Activated CD4-positive, alpha-beta T cell treated with anti-CD3 and anti-CD28 coated beads for 36 hours (primary cell): ENCODE measurements around the gene KPNB1. TPM values are rescaled to one million over a fixed set of nuclear protein-coding genes. Genes with fewer than 3 reads are reported as not detected.

Experiments used
- ATAC-seq: fragments of 200-7000 bp; cut with Tn5 transposase; one replicate; pipeline ENCODE4 v1.10.0; 2021; ENCODE audit warnings: mild to moderate bottlenecking, moderate library complexity
- CTCF ChIA-PET: fragments of 350-600 bp; sonication (Branson Sonifier 250); formaldehyde crosslinking; loops from one replicate; lab custom pipeline; 2021; ENCODE audit warnings: antibody characterized with exemption; lab: Charles Lee
- POLR2A ChIA-PET: fragments of 350-600 bp; sonication (Branson Sonifier 250); formaldehyde crosslinking; loops from one replicate; lab custom pipeline; 2021; ENCODE audit warnings: antibody characterized with exemption, inconsistent platforms; lab: Charles Lee
- DNase-seq: peaks from one replicate; pipeline ENCODE4 v3.0.0-alpha.2; 2020
- H3K27ac Mint-ChIP-seq: one replicate; pipeline ENCODE4 v1.8.0; 2021; ENCODE audit warnings: mixed read lengths
- H3K27me3 Mint-ChIP-seq: one replicate; pipeline ENCODE4 v1.8.0; 2021; ENCODE audit warnings: mixed read lengths
- H3K36me3 Mint-ChIP-seq: one replicate; pipeline ENCODE4 v1.8.0; 2021; ENCODE audit warnings: low read depth, mixed read lengths
- H3K4me1 Mint-ChIP-seq: one replicate; pipeline ENCODE4 v1.8.0; 2021; ENCODE audit warnings: mixed read lengths
- H3K4me3 Mint-ChIP-seq: one replicate; pipeline ENCODE4 v1.8.0; 2021; ENCODE audit warnings: mild to moderate bottlenecking, moderate library complexity, mixed read lengths
- H3K9me3 Mint-ChIP-seq: one replicate; pipeline ENCODE4 v1.8.0; 2021; ENCODE audit warnings: low read depth, mixed read lengths
- intact Hi-C, 2 experiments: fragments of 100-400 bp; cut with DNase I in 1 of 2; cut with micrococcal nuclease in 1 of 2; formaldehyde crosslinking; loops; one replicate each; pipeline versions ENCODE4 v1.14.2 to v1.15.1; 2022 to 2024; cut with DNase I, micrococcal nuclease
- total RNA-seq, 2 experiments: library from RNA; stranded (reverse); gene quantifications; one replicate each; pipeline ENCODE4 v1.2.3, GENCODE V29; 2021

KPNB1 gene
- total RNA-seq, 2 experiments from 2014 or later = 640 to 656 TPM

DNA sequence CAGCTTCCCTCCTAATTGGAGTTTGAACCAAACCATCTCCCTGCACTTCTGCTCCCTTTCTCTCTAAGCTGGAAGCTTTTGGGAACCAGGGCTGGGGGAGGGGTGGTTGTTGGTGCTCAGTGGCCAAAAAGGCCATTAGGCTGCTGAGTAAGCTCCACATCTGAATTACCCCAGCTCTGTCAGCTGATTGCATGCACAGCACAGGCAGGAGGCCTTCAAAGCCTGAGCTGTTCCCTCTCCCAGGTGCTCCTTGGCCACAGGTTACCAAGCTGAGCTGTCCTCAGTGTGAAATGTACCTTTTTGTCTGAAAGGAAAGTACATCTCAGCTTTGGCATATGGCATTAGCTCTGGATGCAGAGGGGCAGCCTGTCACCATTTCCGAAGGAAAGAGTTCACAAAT, 38.0 kb downstream of the KPNB1 start:
- peak; percentile 18 for ATAC-seq
- intact Hi-C loops = no loop called here
- DNase-seq = no peak
- Mint-ChIP-seq H3K27me3 (no peaks in the 10 kb centered on the region), H3K27ac (no peak overlapping the region), H3K4me3 (no peak overlapping the region), H3K36me3 (peaks cover 37% of the 10 kb centered on the region), H3K4me1 (peaks cover 27% of the 10 kb centered on the region), H3K9me3 (no peaks in the 10 kb centered on the region)
- POLR2A ChIA-PET = interaction anchor here (0.8 to 2.1 kb wide), 4 partner anchors 9 to 17 kb away, joined by 3 to 8 read pairs (median 5); no protein-coding TSS in a partner anchor
- CTCF ChIA-PET = interaction anchor here (0.7 to 3.9 kb wide), 8 partner anchors 9 to 136 kb away, joined by 3 to 17 read pairs (median 4); no protein-coding TSS in a partner anchor

DNA sequence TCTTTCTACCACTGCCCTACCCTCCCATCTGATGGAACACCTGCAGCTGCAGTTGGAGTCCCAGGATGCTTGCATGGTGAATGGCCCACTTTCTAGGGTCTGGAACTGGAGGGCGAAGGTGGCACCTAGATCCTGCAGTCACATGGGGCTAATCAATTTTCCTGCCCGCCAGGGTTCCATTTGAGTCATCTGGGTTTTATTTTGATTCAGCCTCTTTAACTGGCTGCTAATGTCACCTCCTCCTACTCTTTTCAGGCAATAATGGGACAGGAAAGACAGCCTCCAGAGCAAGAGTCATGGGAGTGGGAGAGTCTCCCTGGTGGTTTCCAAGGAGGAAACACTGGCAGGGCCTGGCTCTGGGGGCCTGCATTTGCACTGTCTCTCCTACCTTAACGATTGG, 40.4 kb downstream of the KPNB1 start:
- POLR2A ChIA-PET = interaction anchor here (0.7 kb wide), 1 partner anchor 23 kb away, joined by 3 read pairs; no protein-coding TSS in a partner anchor
- Mint-ChIP-seq H3K27me3 (no peaks in the 10 kb centered on the region), H3K4me3 (no peak overlapping the region), H3K36me3 (peaks cover 20% of the 10 kb centered on the region), H3K4me1 (peaks cover 33% of the 10 kb centered on the region), H3K9me3 (no peaks in the 10 kb centered on the region), H3K27ac (no peak overlapping the region)
- no peak for DNase-seq
- peak; percentile 5 for ATAC-seq
- intact Hi-C loops = no loop called here
- CTCF ChIA-PET = interaction anchor here (1.1 to 3.9 kb wide), 2 partner anchors 7 to 9 kb away, joined by 5 to 17 read pairs; no protein-coding TSS in a partner anchor

DNA sequence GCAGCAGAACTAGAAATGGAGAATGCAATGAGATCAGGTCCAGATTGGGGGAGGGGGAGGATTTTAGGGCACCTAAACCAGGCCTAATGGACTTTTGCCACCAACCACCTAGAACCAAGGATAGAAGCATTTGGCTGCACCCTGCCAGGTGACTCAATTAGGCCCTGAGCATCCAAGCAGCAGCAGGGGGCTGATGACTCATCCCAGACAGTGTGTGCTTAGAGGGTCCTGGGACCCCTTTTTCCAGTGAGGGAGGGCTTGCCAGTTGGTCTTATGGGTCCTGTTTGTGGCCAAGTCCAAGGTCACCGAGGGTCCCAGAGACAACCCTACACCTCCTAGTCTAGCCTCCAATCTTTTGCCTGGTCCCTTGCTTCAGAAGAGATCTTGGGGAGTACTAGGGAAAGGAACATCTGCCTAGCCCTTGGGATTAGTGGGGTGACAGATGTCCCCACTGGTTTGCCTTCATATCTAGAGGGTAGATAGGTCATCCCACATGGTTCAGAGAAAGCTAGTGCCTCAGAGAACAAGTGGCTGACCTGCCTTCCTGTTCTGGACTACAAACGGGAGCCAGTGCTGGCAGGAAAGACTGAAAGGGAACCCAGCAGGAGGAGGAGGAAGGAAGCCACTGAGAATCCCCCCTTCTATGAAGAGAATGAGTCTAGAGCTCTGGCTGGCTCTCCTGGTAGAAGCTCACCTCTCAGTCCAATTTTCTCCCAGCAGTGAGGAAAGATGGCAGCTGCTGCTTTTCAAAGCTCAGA, 42.6 kb downstream of the KPNB1 start:
- ATAC-seq (no peak), DNase-seq (no peak)
- CTCF ChIA-PET = interaction anchor here (0.8 to 2.2 kb wide), 9 partner anchors 13 to 98 kb away, joined by 3 to 7 read pairs (median 5); no protein-coding TSS in a partner anchor
- H3K4me3 Mint-ChIP-seq = peak overlapping the region; percentile 79
- intact Hi-C loops = no loop called here
- H3K36me3 Mint-ChIP-seq = peaks cover 17% of the 10 kb centered on the region
- peaks cover 50% of the 10 kb centered on the region for H3K4me1 Mint-ChIP-seq
- no peaks in the 10 kb centered on the region for H3K9me3 Mint-ChIP-seq
- POLR2A ChIA-PET = interaction anchor here (0.7 to 1.3 kb wide), 4 partner anchors 26 to 205 kb away, joined by 3 to 5 read pairs (median 3); partner anchors contain the start of gene TBX21
- H3K27me3 Mint-ChIP-seq = no peaks in the 10 kb centered on the region
- H3K27ac Mint-ChIP-seq = peak overlapping the region; percentile 87

DNA sequence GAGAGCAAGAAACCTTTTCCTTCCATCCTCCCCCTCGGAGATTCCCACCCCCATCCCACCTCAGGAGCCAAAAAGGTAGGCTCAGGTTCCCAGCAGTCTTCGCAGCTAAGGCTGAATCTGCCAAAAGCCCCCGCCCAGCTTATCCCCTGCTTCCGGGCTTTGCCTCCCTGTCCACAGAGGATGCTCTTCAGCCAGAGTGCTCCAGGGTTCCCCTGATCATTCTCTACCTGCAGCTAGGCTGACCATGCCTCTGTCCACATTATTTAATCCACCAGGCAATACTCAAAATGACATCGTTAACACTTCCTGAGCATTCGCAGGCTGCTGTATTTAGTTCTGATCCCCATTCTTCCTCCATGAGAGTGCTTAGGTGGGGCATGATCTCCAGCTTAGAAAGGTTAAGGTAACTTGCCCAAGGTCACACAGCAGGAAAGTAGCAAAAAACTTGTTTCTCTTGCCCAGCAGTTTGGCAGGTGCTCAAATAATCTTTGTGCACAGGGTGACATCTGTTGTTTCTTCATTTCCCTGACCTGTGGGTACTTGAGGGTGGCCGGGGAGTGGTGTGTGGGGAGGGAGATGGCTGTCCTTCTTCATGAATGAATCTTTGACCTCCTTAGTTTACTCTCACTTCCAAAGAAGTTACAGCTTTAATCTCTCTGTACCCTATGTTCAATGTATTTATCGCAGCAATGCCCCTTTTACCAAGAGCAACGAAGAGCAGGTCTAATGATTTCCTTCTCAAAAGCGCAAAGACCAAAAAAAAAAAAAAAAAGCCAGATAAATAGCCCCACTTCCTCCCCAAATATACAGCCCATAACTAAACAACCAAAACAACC, 43.4 kb downstream of the KPNB1 start:
- no peaks in the 10 kb centered on the region for H3K27me3 Mint-ChIP-seq
- H3K4me3 Mint-ChIP-seq = peak overlapping the region; percentile 79
- peak overlapping the region; percentile 87 for H3K27ac Mint-ChIP-seq
- intact Hi-C loops = no loop called here
- H3K36me3 Mint-ChIP-seq = peaks cover 17% of the 10 kb centered on the region
- POLR2A ChIA-PET = interaction anchor here (0.6 to 1.3 kb wide), 5 partner anchors 25 to 204 kb away, joined by 3 to 5 read pairs (median 3); partner anchors contain the start of gene TBX21
- DNase-seq (no peak), ATAC-seq (no peak)
- no peaks in the 10 kb centered on the region for H3K9me3 Mint-ChIP-seq
- CTCF ChIA-PET = interaction anchor here (0.8 to 2.2 kb wide), 9 partner anchors 14 to 97 kb away, joined by 3 to 7 read pairs (median 5); no protein-coding TSS in a partner anchor
- H3K4me1 Mint-ChIP-seq = peaks cover 56% of the 10 kb centered on the region

DNA sequence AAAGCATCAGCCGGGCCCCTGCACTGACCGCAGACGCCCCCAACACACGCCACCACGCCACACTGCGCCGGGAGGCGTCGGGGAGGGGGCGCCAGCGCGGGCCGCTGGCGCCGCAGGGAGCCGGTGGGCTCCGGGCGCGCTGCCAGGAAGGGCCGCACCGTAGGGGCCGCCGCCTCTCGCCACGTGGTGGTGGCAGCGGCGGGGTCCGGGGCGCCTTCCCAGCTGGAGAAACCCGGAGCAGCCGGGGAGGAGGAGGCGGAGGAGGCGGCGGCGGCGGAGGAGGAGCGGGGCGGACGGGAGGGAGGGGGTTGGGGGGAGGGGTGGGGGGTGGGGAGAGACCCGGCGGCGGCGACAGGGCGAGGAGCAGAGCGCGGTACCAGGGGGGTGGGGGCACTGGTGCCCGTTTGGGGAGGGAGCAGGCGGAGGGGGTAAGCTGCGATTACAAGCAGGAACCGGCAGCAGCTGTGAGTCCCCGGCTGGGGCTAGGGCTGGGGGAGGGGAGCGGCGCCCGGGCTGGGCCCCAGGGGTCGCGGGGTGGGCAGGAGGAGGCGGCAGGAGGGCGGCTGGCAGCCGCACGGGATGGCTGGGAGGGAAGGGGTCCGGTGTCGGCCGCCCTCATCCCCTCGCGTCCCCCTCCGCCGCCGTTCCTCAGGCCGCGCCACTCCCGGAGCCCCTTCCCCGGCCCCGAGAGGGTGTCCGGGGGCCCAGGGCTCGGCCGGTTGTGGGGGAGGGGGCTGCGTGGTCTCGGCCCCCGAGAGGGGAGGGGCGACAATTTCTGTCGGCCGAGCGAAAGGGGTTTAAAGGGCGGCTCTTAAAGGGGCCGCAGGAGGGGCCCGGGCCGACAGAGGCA, 44.2 kb downstream of the KPNB1 start, which contains the start of gene TBKBP1:
TSS of gene TBKBP1 (plus strand) at position 431 of the 850 bp plus-strand sequence. CDS start 1,952 bp downstream, outside the sequence.
- Mint-ChIP-seq H3K4me3 (peak within 1 kb of the TSS; percentile 79), H3K36me3 (peaks cover 19% of the 10 kb centered on the region), H3K27ac (peak within 1 kb of the TSS; percentile 89), H3K9me3 (no peaks in the 10 kb centered on the region), H3K27me3 (no peaks in the 10 kb centered on the region), H3K4me1 (peaks cover 64% of the 10 kb centered on the region)
- intact Hi-C loops = loop anchor here in 1 of 2 experiments (1.0 kb wide), 3 partner anchors 11 to 137 kb away; partner anchors contain the start of genes LRRC46 and MRPL10
- peak; percentile 21 for ATAC-seq
- ChIA-PET POLR2A (interaction anchor here (1.3 kb wide), 1 partner anchor 39 kb away, joined by 3 read pairs; the partner anchor contains the start of gene TBX21), CTCF (interaction anchor here (1.2 to 1.7 kb wide), 4 partner anchors 16 to 31 kb away, joined by 4 to 7 read pairs (median 5); no protein-coding TSS in a partner anchor)
- DNase-seq = peak; percentile 76

DNA sequence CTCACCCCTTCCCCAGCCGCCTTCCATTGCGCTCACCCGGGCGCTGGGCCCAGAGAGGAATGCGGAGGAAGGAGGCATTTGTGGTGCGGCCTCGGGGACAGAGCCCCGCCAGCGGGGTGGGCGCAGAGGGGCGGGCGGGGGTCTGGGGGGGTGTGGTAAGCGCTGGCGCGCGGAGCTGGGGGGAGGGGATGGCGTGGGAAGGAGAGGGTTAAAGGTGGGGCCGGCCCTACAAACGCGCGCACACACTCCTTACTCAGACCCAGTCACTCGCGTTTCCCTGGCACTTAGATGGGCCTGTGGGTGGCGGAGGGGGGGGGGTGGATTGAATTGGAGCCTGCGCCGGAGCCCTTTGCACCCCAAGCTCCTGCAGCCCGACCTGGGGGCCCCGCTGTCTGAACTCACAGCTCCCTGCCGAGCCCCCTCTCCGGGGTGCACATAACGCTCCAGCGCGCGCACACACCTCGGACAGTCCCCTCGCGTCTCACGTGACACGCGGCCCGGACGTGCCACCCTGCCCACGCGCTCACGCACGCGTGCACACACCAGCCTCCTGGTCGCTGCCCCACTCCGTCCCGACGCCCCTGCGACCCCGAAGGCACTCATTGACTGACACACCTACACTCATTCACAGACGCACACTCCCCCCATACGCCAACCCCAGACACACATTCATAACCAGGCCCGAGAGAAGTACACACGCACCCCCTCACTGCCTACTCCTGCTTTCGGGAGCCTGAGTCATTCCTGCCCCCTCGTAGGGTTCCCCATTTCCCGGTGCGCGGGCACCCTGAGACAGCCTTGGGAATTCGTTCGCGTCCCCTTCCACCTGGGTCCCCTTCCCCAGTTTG, 45.1 kb downstream of the KPNB1 start:
- no peaks in the 10 kb centered on the region for H3K9me3 Mint-ChIP-seq
- peak; percentile 50 for ATAC-seq
- peaks cover 70% of the 10 kb centered on the region for H3K4me1 Mint-ChIP-seq
- intact Hi-C loops = loop anchor here (1.0 to 5.0 kb wide), 4 partner anchors 10 to 136 kb away; partner anchors contain the start of genes LRRC46 (in 1 of the 2) and MRPL10 (in 1 of the 2)
- CTCF ChIA-PET = interaction anchor here (1.0 to 1.2 kb wide), 2 partner anchors 25 to 27 kb away, joined by 3 to 5 read pairs; no protein-coding TSS in a partner anchor
- H3K36me3 Mint-ChIP-seq = peaks cover 21% of the 10 kb centered on the region
- no peaks in the 10 kb centered on the region for H3K27me3 Mint-ChIP-seq
- H3K27ac Mint-ChIP-seq = peak overlapping the region; percentile 89
- H3K4me3 Mint-ChIP-seq = peak overlapping the region; percentile 79
- POLR2A ChIA-PET = no interaction called here
- DNase-seq = peak; percentile 79

DNA sequence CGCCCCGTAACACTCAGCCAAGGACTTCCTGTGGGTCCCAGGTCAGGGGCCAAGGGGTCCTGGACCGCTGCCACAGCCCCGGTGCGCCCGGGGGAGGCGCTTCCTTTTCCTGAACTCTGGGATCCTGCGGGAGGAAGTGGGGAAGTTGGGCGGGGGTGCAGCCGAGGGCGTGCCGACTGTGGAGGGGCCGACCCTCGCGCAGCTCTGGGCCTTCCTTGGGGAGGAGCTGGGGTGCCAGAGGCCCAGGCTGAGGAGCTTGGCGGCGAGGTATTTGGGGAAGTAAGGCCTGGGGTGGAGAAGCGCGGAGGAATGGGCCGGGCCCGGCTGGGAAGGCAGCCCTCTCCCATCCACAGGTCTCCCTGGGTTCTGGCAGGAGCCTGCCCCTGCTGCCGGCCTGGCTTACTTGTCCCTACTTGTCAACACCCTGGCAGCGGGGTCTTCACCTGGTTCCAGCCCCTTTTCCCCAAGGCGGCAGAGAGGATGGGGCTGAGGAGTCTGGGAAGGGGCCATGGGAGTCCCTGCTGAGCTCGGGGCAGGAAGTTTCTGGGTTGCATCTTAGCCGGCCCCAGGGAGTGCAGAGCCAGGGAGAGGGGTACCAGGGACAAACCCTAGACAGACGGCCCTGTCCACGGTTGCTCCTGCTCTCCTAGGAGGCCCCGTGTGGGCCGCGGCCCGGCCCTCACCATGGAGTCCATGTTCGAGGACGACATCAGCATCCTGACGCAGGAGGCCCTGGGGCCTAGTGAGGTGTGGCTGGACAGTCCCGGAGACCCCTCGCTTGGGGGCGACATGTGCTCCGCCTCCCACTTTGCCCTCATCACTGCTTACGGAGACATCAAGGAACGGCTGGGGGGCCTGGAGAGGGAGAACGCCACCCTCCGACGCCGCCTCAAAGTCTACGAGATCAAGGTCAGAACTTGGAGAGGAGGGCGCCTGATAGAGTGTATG, 46.0 kb downstream of the KPNB1 start:
- CTCF ChIA-PET = interaction anchor here (0.6 to 2.3 kb wide), 6 partner anchors 11 to 309 kb away, joined by 3 to 16 read pairs (median 4); partner anchors contain the start of gene TBX21
- ATAC-seq (no peak), DNase-seq (no peak)
- peak overlapping the region; percentile 89 for H3K27ac Mint-ChIP-seq
- POLR2A ChIA-PET = no interaction called here
- H3K36me3 Mint-ChIP-seq = peaks cover 25% of the 10 kb centered on the region
- H3K27me3 Mint-ChIP-seq = no peaks in the 10 kb centered on the region
- peak overlapping the region; percentile 79 for H3K4me3 Mint-ChIP-seq
- H3K9me3 Mint-ChIP-seq = no peaks in the 10 kb centered on the region
- intact Hi-C loops = loop anchor here in 1 of 2 experiments (5.0 kb wide), 1 partner anchor 33 kb away; no protein-coding TSS in a partner anchor
- H3K4me1 Mint-ChIP-seq = peaks cover 68% of the 10 kb centered on the region

DNA sequence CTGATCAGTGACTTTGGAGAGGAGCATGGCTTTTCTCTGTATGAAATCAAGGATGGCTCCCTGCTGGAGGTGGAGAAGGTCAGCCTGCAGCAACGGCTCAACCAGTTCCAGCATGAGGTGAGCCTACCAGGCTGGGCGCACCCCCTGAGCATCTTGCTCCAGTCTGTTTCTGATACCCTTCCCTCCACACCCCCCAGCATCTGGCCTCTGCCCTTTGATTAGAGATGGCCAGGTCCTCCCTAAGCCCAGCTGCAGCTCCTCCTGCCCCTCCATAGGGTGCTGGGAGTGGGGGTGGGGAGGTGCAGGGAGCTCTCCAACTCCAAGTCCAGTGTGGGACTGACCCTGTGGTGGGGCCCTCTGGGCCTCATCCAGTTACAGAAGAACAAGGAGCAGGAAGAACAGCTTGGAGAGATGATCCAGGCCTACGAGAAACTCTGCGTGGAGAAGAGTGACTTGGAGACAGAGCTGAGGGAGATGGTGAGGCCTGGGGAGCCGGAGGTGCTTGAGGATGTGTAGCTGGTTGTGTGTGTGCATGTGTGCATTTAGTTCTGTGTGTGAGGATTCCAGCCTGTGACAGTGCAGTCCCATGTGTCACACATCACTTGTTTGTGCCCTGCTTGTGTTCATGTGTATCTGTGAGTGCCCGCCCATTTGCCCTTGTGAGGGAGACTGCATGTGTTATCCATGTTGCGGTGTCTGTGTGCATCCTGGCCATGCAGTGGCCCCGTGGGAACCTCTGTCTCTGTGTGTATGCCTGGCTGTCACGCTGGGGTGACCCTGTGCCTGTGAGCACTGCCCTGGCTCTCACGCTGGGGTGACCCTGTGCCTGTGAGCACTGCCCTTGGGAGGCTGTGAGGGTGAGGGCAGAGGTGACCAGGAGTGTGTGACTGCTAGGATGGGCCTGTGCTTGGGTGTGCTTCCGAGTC, 47.3 kb downstream of the KPNB1 start:
- H3K36me3 Mint-ChIP-seq = peaks cover 27% of the 10 kb centered on the region
- H3K27me3 Mint-ChIP-seq = no peaks in the 10 kb centered on the region
- ATAC-seq (no peak), DNase-seq (peak; percentile 32)
- ChIA-PET POLR2A (interaction anchor here (1.1 to 1.4 kb wide), 4 partner anchors 10 to 25 kb away, joined by 3 to 6 read pairs (median 4); no protein-coding TSS in a partner anchor), CTCF (interaction anchor here (0.6 to 7.1 kb wide), 19 partner anchors 8 to 308 kb away, joined by 3 to 117 read pairs (median 5); partner anchors contain the start of gene TBX21)
- intact Hi-C loops = loop anchor here in 1 of 2 experiments (5.0 kb wide), 1 partner anchor 35 kb away; no protein-coding TSS in a partner anchor
- no peaks in the 10 kb centered on the region for H3K9me3 Mint-ChIP-seq
- H3K4me3 Mint-ChIP-seq = peak overlapping the region; percentile 79
- peaks cover 75% of the 10 kb centered on the region for H3K4me1 Mint-ChIP-seq
- H3K27ac Mint-ChIP-seq = peak overlapping the region; percentile 22
